Measurements from ENCODE around the gene CDH24. TPM values are rescaled to one million over a fixed set of nuclear protein-coding genes. Genes with fewer than 3 reads are reported as not detected.
A peak's percentile ranks its signal among the peaks of the same experiment; 100 is the strongest.

Gene CDH24
- total RNA-seq, 2 experiments from 2014 or later = 0.51 to 1.5 TPM

GRCh38 chr14:23055147-23055550 lies 2.2 kb downstream of the CDH24 start:
- Histone ChIP-seq H2AFZ (ENCODE audit: low read length) (no peak overlapping the region), H3K4me1 (ENCODE audit: insufficient read depth, low read length, poor library complexity, severe bottlenecking) (peaks cover 27% of the 10 kb centered on the region), H3K9me2 (ENCODE audit: insufficient read depth, low read length) (no peaks in the 10 kb centered on the region), H3K4me3 (ENCODE audit: low read depth, low read length, poor library complexity, severe bottlenecking) (no peak overlapping the region), H4K20me1 (ENCODE audit: insufficient read depth, low read length) (no peaks in the 10 kb centered on the region), H3K36me3 (ENCODE audit: insufficient read depth, low read length) (peaks cover 18% of the 10 kb centered on the region), H3K4me2 (ENCODE audit: low read length) (no peak overlapping the region), H3K9me3 (ENCODE audit: low read length) (no peaks in the 10 kb centered on the region), H3K79me2 (ENCODE audit: insufficient read depth, low read depth, low read length) (no peaks in the 10 kb centered on the region), H3K27ac (ENCODE audit: low read depth, low read length, poor library complexity, severe bottlenecking) (no peak overlapping the region)
- intact Hi-C loops (cut with micrococcal nuclease; ENCODE audit: unreplicated experiment) = loop anchor here (10.0 kb wide), 1 partner anchor 480 kb away; no protein-coding TSS in a partner anchor
- ChIA-PET POLR2A (interaction anchor here (0.5 kb wide), 1 partner anchor 100 kb away, joined by 3 read pairs; no protein-coding TSS in a partner anchor), CTCF (ENCODE audit: unreplicated experiment) (interaction anchor here (0.6 to 1.9 kb wide), 5 partner anchors 60 to 134 kb away, joined by 3 to 5 read pairs (median 3); no protein-coding TSS in a partner anchor)
- no peak for DNase-seq (ENCODE audit: low spot score)
- TF ChIP-seq EZH2phosphoT487 (IDR thresholded peaks at IDR 0.05; ENCODE audit: borderline replicate concordance, low read depth, low read length) = no peak
- TF ChIP-seq, protein P1, sequence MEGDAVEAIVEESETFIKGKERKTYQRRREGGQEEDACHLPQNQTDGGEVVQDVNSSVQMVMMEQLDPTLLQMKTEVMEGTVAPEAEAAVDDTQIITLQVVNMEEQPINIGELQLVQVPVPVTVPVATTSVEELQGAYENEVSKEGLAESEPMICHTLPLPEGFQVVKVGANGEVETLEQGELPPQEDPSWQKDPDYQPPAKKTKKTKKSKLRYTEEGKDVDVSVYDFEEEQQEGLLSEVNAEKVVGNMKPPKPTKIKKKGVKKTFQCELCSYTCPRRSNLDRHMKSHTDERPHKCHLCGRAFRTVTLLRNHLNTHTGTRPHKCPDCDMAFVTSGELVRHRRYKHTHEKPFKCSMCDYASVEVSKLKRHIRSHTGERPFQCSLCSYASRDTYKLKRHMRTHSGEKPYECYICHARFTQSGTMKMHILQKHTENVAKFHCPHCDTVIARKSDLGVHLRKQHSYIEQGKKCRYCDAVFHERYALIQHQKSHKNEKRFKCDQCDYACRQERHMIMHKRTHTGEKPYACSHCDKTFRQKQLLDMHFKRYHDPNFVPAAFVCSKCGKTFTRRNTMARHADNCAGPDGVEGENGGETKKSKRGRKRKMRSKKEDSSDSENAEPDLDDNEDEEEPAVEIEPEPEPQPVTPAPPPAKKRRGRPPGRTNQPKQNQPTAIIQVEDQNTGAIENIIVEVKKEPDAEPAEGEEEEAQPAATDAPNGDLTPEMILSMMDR (conservative IDR thresholded peaks at IDR 0.05; ENCODE audit: low read length) = no peak
- BruUV-seq (replicated peaks) = no TSS peak

GRCh38 chr14:23054000-23054811 lies 3.1 kb downstream of the CDH24 start:
- no peak overlapping the region for H2AFZ ChIP-seq (ENCODE audit: low read length)
- DNase-seq (ENCODE audit: low spot score) = peak; percentile 28
- no peaks in the 10 kb centered on the region for H4K20me1 ChIP-seq (ENCODE audit: insufficient read depth, low read length)
- H3K27ac ChIP-seq (ENCODE audit: low read depth, low read length, poor library complexity, severe bottlenecking) = no peak overlapping the region
- TF ChIP-seq EZH2phosphoT487 (IDR thresholded peaks at IDR 0.05; ENCODE audit: borderline replicate concordance, low read depth, low read length) = no peak
- TF ChIP-seq, protein P1 (conservative IDR thresholded peaks at IDR 0.05; ENCODE audit: low read length) = peak; percentile 73
- peaks cover 12% of the 10 kb centered on the region for H3K36me3 ChIP-seq (ENCODE audit: insufficient read depth, low read length)
- H3K9me2 ChIP-seq (ENCODE audit: insufficient read depth, low read length) = no peaks in the 10 kb centered on the region
- no peak overlapping the region for H3K4me2 ChIP-seq (ENCODE audit: low read length)
- no TSS peak for BruUV-seq (replicated peaks)
- no peaks in the 10 kb centered on the region for H3K79me2 ChIP-seq (ENCODE audit: insufficient read depth, low read depth, low read length)
- intact Hi-C loops (cut with micrococcal nuclease; ENCODE audit: unreplicated experiment) = loop anchor here (1.0 to 10.0 kb wide), 2 partner anchors 60 to 479 kb away; no protein-coding TSS in a partner anchor
- no peaks in the 10 kb centered on the region for H3K9me3 ChIP-seq (ENCODE audit: low read length)
- CTCF ChIA-PET (ENCODE audit: unreplicated experiment) = interaction anchor here (0.7 to 1.9 kb wide), 4 partner anchors 56 to 81 kb away, joined by 3 to 5 read pairs (median 3); no protein-coding TSS in a partner anchor
- POLR2A ChIA-PET = interaction anchor here (1.1 kb wide), 1 partner anchor 41 kb away, joined by 3 read pairs; the partner anchor contains the start of genes ACIN1 and C14orf119
- peaks cover 24% of the 10 kb centered on the region for H3K4me1 ChIP-seq (ENCODE audit: insufficient read depth, low read length, poor library complexity, severe bottlenecking)
- H3K4me3 ChIP-seq (ENCODE audit: low read depth, low read length, poor library complexity, severe bottlenecking) = no peak overlapping the region

Data from OCI-LY7 (cell line).